Upper lobe of left lung (tissue), 4 donors: ENCODE measurements around the gene SH3RF1.
"Not testable (repeated sequence)": the region's sequence is repeated elsewhere in the genome, so short reads cannot be mapped to it uniquely, and the experiment has no call there.

Experiments
- POLR2A ChIP-seq, 4 donors: fragments of 450-650 bp; IDR thresholded peaks; one replicate each; pipeline ENCODE4 v1.5.1; 2016 to 2017; ENCODE audit warnings: antibody characterized with exemption in 4 of 4, mild to moderate bottlenecking in 2 of 4
- TF ChIP-seq, protein P1 (sequence below), 6 experiments: fragments of 450-650 bp in 4 of 6; fragments of 200-600 bp in 2 of 6; sonication (generic) in 2 of 6; IDR thresholded peaks; one replicate each; pipeline ENCODE4 v1.5.1; 2016 to 2019; ENCODE audit warnings: antibody characterized with exemption in 6 of 6

DNA sequence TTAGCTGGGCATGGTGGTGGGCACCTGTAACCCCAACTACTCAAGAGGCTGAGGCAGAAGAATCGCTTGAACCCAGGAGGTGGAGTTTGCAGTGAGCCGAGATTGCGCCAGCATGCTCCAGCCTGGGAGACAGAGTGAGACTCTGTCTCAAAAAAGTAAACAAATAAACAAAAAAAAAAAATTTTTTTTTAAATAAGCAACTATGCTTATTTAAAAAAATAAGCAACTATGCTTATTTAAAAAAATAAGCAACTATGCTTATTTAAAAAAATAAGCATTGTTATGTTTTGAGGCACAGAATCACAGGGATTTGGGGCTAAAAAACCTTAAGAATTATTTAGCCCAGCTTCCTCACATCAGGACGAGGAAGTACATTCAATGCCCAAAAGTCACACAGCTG is 92.7 kb downstream of the SH3RF1 start:
- TF ChIP-seq, protein P1, sequence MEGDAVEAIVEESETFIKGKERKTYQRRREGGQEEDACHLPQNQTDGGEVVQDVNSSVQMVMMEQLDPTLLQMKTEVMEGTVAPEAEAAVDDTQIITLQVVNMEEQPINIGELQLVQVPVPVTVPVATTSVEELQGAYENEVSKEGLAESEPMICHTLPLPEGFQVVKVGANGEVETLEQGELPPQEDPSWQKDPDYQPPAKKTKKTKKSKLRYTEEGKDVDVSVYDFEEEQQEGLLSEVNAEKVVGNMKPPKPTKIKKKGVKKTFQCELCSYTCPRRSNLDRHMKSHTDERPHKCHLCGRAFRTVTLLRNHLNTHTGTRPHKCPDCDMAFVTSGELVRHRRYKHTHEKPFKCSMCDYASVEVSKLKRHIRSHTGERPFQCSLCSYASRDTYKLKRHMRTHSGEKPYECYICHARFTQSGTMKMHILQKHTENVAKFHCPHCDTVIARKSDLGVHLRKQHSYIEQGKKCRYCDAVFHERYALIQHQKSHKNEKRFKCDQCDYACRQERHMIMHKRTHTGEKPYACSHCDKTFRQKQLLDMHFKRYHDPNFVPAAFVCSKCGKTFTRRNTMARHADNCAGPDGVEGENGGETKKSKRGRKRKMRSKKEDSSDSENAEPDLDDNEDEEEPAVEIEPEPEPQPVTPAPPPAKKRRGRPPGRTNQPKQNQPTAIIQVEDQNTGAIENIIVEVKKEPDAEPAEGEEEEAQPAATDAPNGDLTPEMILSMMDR (IDR thresholded peaks at IDR 0.05), result not testable (repeated sequence)
- not testable (repeated sequence) for TF ChIP-seq POLR2A (IDR thresholded peaks at IDR 0.05)
